Hematopoietic multipotent progenitor cell treated with erythropoietin and hydrocortisone succinate and interleukin-3 and kit ligand, for 4 days (in vitro differentiated cells): ENCODE data around the gene RASGEF1C.
A peak's percentile ranks its signal among the peaks of the same experiment; 100 is the strongest.

Experiments
- DNase-seq: peaks from one replicate; pipeline ENCODE4 v3.0.0-alpha.2; 2015

Gene RASGEF1C

DNA sequence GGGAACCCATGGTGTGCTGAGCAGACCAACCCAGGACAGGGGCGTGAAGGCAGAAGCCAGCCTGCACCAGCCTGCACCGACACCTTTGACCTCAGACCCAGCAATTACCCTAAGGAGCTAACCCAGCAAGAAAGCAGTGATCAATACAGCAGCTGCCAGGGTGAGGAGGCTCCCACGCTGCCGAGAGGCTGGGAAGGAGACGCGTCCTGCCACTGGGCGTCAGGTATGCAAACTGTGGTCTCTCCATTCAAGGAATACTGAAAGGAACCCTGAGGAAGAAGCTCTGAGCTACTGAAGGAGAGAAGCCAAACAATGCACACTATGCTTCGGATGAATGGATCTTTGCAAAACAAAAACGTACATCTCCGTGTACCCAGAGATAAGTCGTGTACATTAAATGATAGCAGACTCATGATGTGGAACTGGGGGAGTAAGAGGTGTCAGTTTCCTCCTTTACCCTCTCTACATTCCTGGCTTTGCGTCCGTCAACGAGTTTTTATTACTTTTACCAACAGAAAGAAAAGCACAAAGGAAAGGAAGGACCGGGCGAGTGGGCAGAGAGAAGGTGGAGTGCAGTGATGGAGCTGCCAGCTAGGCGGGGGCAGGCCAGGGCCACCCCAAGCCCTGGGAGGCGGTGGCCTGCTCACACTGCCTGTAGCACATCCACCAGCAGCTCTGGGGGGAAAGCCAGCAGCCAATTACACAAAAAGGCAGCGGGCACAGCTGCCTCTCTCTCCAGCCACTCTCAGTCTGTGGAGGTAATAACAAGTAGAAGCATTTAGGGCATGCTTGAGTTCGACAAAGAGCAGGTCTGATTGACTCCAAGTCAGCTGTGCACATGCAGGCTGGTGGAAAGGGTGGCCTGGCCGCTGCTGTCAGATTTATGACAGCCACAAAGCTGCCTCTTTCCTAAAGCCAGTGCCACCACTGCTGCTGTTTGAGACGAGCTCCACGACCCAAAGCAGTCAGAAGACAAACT is 29.3 kb downstream of the RASGEF1C start:
- no peak for DNase-seq

- no peak for DNase-seq
Observed at GRCh38 chr5:180178531-180179441, 30.2 kb downstream of the RASGEF1C start.

DNA sequence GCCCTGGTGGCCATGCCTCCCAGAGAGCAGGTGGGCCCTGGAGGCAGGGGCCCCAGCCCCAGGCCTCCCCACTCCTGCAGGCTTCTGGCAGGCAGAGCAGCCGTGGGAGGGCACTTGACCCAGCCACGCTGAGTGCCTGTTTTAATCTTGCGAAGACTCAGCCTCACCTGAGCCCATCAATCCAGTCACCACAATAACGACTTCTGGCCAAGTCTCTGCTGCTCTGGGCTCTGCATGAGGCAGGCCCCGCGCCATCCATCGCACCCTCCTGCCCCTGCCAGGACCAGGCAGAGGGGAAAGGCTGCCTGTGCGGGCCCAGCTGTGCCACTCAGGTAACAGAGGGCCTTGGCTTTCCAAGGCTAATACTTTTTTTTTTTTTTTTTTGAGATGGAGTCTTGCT is 32.8 kb downstream of the RASGEF1C start:
- no peak for DNase-seq

- DNase-seq = no peak
Observed at GRCh38 chr5:180175015-180175431, 34.0 kb downstream of the RASGEF1C start.

GRCh38 chr5:180174587-180174972 is 34.4 kb downstream of the RASGEF1C start:
- no peak for DNase-seq

DNA sequence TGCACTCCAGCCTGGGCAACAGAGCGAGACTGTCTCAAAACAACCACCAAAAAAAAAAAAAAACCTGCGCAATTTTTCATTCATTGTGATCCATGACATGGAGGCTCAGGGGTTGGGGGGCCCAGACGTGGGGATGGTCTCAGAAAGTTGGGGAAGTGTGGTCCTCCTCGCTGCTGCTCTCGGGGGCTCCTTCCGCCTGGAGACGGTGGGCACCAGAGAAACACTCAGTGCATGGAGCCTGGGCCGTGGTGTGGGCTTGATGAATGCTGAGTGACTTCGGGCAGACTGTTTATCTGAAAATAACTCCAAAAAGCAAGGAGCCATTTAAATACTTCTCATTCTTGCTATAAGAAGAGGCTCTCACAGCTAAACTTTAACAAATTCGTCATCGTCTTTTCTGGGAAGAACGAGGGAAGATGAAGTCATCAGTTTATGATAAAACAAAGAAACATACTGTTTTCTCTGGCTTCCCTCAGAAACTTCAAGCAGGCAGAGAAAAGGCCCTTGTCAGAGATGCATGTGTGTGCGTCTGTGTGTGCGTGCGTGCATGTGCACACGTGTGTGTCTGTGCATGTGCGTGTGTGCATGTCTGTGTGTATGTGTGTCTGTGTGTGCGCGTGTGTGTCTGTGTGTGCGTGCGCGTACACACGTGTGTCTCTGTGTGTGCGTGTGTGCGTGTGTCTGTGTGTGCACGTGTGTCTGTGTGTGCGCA is 35.0 kb downstream of the RASGEF1C start:
- DNase-seq = no peak

DNA sequence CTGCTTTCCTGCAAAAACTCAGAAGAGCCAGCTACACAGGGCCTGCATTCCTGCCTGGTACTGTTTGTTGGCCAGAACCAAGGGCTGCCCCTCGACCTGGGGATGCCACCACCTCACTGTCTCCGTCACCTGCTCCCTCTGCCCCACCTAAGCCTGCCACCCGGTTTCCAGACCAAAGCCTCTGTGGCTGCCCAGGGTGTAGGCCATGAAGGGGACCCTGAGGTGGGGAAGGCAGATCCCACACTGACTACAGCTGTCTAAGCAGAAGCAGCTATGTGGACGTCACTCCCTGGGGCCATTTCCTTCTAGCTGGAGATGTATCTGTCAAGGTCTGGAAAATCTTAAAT is 35.8 kb downstream of the RASGEF1C start:
- DNase-seq = no peak

GRCh38 chr5:180172447-180173197 is 36.4 kb downstream of the RASGEF1C start:
- DNase-seq = peak; percentile 37

- no peak for DNase-seq
Observed at GRCh38 chr5:180171568-180172094, 37.4 kb downstream of the RASGEF1C start.

DNA sequence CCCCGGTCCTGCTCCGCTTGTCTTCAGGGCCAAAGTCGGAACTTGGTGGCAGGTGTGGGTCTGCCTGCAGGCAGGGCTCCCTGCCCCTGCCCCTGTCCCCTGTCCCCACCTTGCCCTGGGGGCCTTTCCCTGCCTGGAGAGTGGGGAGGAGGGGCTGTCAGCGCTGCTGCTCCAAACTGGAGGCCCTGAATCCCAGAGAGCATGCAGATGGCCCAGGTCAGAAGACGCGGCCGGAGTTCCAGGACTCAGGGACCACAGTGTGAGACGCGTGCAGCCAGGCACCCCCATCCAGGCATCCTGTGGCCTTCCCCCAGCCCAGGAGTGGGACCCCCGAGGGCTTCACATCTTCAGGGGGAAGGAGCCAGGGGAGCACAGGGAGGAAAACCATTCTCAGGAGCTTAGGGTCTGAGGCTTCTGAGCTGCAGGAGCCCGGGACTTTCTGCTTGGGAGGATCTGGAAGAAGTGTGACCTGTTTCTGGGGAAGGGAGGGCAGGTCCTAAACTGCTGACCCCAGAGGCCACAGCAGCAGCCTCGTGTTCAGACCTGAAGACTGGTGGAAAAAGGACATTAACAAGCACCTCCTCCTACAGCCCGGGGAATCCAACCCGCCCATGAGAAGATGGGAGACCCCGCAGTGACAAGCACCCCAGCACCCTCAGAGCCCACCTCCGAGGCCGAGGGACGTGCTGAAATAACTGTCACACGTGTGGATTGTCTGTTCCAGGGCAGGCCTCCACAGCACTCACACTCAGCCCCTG is 38.0 kb downstream of the RASGEF1C start:
- no peak for DNase-seq

DNA sequence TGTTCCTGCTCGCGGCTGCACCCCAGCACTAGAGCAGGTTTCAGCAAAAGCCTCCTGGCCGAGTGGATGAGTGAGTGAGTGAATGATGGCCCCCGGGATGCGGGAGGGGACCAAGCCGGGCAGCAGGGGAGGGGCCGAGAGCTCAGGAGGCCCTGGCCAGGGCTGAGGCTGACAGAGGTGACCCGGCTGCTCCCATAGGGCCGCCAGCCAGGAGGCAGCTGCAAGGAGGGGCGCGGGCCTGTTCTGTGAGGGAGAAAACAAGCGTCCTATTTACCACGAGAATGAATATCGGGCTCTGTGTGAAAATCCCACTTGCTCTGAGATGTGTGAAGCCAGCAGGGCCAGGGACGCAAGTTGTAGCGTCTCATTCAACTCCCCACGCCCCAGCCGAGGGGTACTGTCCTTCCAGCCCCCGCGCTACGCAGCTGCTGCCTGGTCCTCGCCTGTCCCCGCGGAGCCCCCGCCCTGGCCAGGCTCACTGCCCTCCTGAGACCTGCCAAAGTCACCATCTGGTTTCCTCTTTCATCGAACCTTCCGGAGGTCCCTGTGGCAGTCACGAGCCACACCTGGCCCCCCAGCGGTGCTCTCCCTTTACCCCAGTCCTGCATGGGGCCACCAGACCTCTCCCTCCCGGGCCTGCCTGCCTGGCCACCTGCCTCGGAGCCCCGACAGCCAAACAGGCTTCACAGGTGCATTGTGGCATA is 38.8 kb downstream of the RASGEF1C start:
- DNase-seq = no peak

DNA sequence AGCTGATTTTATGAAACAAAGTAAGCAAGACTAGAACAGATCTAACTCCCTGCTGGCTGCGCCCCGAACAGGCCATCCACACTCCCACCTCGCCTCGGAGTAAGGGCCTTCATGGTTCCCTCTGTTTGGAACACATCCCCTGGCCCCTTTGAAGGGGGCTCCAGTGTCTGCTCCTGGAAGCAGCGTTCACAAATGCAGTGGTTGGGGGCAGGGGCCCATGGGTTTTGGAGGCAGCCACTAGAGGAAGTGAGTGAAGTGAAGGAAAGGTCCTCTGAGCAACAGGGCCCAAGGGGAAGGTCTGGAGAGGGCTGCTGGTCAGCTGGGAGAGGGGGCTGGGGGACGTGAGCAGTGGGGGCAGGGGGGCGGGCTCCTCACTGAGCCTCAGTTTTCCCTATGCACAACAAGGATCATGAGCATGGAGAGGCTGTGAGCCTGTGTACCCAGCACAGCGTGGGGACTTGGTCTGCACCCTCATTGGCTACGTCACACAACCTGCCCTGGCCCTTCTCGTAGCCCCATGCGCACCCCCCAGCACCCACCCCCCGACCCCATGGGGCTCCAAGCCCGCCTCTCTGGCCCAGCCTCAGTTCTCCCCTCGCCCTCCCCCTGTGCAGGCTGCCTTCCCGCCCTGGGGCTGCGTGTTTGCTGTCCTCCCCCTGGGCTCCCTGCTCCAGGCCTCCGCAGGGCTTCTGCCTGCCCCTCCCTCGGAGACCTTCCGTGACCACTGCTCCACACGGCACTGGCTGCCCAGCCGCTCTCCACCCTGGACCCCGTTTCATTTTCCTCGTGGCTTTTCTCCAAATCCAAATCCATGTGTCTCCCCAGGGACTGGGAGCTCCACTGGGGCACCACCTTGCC is 39.5 kb downstream of the RASGEF1C start:
- DNase-seq = no peak

DNA sequence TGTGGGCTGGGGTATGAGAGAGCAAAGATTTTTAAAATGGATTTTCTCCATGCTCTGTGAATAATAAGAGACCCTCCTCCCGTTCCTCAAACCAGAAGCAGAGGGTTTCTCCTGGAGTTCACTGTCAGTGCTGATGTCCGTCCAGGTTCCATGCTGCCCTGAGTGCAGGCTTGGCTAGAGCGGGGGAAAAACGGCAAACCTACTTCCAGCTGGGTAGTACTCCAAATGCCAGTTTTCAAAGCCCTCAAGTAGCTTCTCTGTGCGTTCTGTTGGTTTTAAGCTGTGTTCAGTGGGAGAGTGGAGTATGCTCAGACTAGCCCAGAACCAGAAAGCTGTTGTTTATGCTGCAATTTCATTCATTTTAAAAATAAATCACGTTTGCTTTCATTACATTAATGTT is 40.3 kb downstream of the RASGEF1C start:
- DNase-seq = no peak

DNA sequence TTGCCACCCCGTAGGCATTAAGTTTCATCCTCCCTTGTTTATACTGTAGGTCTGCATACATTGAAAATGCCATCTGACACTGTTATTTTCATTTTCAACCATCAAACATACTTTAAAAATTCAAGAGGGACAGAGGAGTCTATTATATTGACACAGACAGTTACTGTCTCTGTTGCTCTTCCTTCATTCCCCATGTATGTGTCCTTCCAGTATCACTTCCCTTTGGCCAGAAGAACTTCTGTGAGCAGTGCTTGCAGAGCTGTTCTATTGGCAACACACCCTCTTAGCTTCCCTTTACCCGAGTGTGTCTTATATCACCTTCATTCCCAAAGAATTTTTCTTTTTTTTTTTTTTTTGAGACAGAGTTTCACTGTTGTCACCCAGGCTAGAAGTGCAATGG is 42.8 kb downstream of the RASGEF1C start:
- no peak for DNase-seq

- DNase-seq = no peak
Observed at GRCh38 chr5:180162304-180162661, 46.7 kb downstream of the RASGEF1C start.

- peak; percentile 13 for DNase-seq
Observed at GRCh38 chr5:180161420-180162303, 47.3 kb downstream of the RASGEF1C start.

DNA sequence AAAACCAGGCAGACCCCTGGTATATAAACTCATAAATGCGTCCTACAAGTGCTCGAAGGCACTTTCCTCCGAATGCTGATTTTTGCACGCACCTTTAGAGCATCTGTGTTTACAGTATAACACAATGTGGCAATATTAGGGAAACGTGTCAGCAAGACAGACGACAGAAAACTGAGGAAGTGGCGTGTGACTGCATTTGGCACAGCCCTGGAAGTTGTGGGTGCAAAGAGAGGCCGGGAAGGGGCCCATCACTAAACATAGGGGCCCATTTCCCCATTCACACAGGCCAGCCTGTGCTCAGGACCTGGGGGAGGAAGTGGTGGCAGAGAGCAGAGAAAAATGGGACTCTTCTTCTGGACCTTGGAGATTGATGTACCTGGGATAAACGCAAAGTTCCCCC is 48.2 kb downstream of the RASGEF1C start:
- DNase-seq = peak; percentile 47

DNA sequence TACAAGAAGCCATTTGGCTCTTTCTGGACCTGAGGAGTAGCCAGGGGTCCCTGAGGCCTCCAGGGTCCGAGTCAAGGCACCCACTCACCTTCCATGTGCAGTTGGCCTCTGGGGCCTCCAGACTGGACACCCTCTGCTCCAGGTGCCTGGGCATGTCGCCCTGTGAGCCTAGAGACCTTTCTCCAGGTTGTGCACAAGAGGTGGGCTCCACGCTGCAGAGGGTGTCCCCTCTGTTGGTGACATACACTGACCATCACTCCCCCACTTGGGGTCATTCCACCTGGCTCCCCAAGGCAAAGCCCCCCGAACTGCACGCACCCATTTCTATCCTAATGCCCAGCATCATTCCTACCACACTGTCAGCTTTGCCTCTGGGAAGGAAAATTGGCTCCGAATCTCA is 48.8 kb downstream of the RASGEF1C start:
- DNase-seq = no peak

DNA sequence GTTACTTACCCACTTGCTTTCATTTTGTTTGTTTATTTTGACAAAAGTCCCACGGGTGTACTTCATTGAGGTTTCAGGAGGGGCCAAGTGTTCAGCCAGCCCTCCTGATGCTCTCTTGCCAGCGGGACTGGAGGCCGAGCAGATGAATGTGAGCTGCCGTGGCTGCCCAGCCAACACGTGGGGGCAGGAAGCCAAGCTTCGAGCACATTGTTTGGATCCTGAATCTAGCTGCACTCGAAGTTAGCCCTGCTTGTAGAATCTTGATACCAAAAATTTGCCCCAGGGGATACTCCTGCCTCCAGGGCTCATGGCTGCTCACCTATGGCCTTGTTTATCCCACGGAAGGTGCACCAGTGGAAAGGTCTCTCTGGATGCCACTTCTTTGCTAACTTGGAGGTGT is 49.3 kb downstream of the RASGEF1C start:
- DNase-seq = no peak
